NCI-H460 (cell line): Measurements from ENCODE around the gene RBCK1. TPM values are rescaled to one million over a fixed set of nuclear protein-coding genes. Genes with fewer than 3 reads are reported as not detected.

Experiments
- DNase-seq: peaks from one replicate; pipeline ENCODE4 v3.0.0-alpha.2; 2016; ENCODE audit warnings: low read depth; ENCODE audit errors: extremely low read depth
- total RNA-seq: library from RNA; depleted of rRNA; stranded (reverse); fragments of >200 nt; shearing (Covaris generic); gene quantifications from 2 replicates; pipeline ENCODE4 v1.2.3, GENCODE V29; 2014

RBCK1 gene
- total RNA-seq, 1 experiment from 2014 or later, result 211 TPM

- DNase-seq, result no peak
These were observed 11.3 kb upstream of the RBCK1 start for GRCh38 chr20:396619-397431.

GRCh38 chr20:397432-398237 lies 10.5 kb upstream of the RBCK1 start:
- DNase-seq, result no peak

- no peak for DNase-seq
These were observed 8.9 kb upstream of the RBCK1 start for GRCh38 chr20:399182-399707.

- DNase-seq, result no peak
These were observed 8.0 kb upstream of the RBCK1 start for GRCh38 chr20:400128-400453.

- DNase-seq, result no peak
These were observed 7.4 kb upstream of the RBCK1 start for GRCh38 chr20:400454-401275.

GRCh38 chr20:401682-402495 lies 6.2 kb upstream of the RBCK1 start:
- peak; percentile 85 for DNase-seq

GRCh38 chr20:402496-402885 lies 5.6 kb upstream of the RBCK1 start:
- DNase-seq, result no peak

- DNase-seq, result no peak
These were observed 5.1 kb upstream of the RBCK1 start for GRCh38 chr20:402898-403581.

- no peak for DNase-seq
These were observed 4.5 kb upstream of the RBCK1 start for GRCh38 chr20:403582-403957.

GRCh38 chr20:404088-404487 lies 4.0 kb upstream of the RBCK1 start:
- no peak for DNase-seq

GRCh38 chr20:406200-407132 lies 1.6 kb upstream of the RBCK1 start:
- DNase-seq, result no peak

- DNase-seq, result peak; percentile 64
These were observed 756 bp upstream of the RBCK1 start for GRCh38 chr20:407133-407952.

- DNase-seq, result no peak
These were observed 971 bp downstream of the RBCK1 start for GRCh38 chr20:408843-409696.

GRCh38 chr20:409697-410559 lies 1.8 kb downstream of the RBCK1 start:
- no peak for DNase-seq

- no peak for DNase-seq
These were observed 4.0 kb downstream of the RBCK1 start for GRCh38 chr20:412081-412480.

GRCh38 chr20:414161-414560 lies 6.1 kb downstream of the RBCK1 start:
- DNase-seq, result no peak
